ENCODE data around the gene KDM5B.
"Not testable (repeated sequence)": the region's sequence is repeated elsewhere in the genome, so short reads cannot be mapped to it uniquely, and the experiment has no call there.

The KDM5B gene

GRCh38 chr1:202791077-202791747 is 17.0 kb downstream of the KDM5B start:
- no peak for DNase-seq

GRCh38 chr1:202788800-202789199 is 19.4 kb downstream of the KDM5B start:
- DNase-seq = no peak

GRCh38 chr1:202786804-202787203 is 21.4 kb downstream of the KDM5B start:
- DNase-seq = no peak

- no peak for DNase-seq
Observed at GRCh38 chr1:202781180-202781579, 27.0 kb downstream of the KDM5B start.

GRCh38 chr1:202770135-202770534 is 38.1 kb downstream of the KDM5B start:
- DNase-seq = no peak

GRCh38 chr1:202765721-202766120 is 42.5 kb downstream of the KDM5B start:
- no peak for DNase-seq

GRCh38 chr1:202762019-202762418 is 46.2 kb downstream of the KDM5B start:
- DNase-seq = no peak

- no peak for DNase-seq
Observed at GRCh38 chr1:202760589-202760988, 47.6 kb downstream of the KDM5B start.

GRCh38 chr1:202756391-202756790 is 51.8 kb downstream of the KDM5B start:
- no peak for DNase-seq

- DNase-seq = no peak
Observed at GRCh38 chr1:202754293-202754692, 53.9 kb downstream of the KDM5B start.

- DNase-seq = no peak
Observed at GRCh38 chr1:202752774-202753173, 55.4 kb downstream of the KDM5B start.

GRCh38 chr1:202750761-202751160 is 57.5 kb downstream of the KDM5B start:
- DNase-seq = no peak

GRCh38 chr1:202750024-202750423 is 58.2 kb downstream of the KDM5B start:
- DNase-seq = no peak

- DNase-seq = no peak
Observed at GRCh38 chr1:202745323-202745888, 62.8 kb downstream of the KDM5B start.

GRCh38 chr1:202744770-202745169 is 63.5 kb downstream of the KDM5B start:
- DNase-seq = not testable (repeated sequence)

GRCh38 chr1:202742496-202742895 is 65.7 kb downstream of the KDM5B start:
- DNase-seq = no peak

GRCh38 chr1:202733251-202733650 is 75.0 kb downstream of the KDM5B start:
- no peak for DNase-seq

- no peak for DNase-seq
Observed at GRCh38 chr1:202728951-202729350, 79.3 kb downstream of the KDM5B start.

- DNase-seq = no peak
Observed at GRCh38 chr1:202725526-202725925, 82.7 kb downstream of the KDM5B start.

- no peak for DNase-seq
Observed at GRCh38 chr1:202723708-202724107, 84.5 kb downstream of the KDM5B start.

- DNase-seq = not testable (repeated sequence)
Observed at GRCh38 chr1:202723046-202723445, 85.2 kb downstream of the KDM5B start.

GRCh38 chr1:202716654-202717053 is 91.6 kb downstream of the KDM5B start:
- DNase-seq = no peak

- DNase-seq = not testable (repeated sequence)
Observed at GRCh38 chr1:202714202-202714601, 94.0 kb downstream of the KDM5B start.

GRCh38 chr1:202713110-202713509 is 95.1 kb downstream of the KDM5B start:
- DNase-seq = no peak
